ENCODE data around the gene GOLGB1.
"Not testable (repeated sequence)": the region's sequence is repeated elsewhere in the genome, so short reads cannot be mapped to it uniquely, and the experiment has no call there.

Gene GOLGB1

DNA sequence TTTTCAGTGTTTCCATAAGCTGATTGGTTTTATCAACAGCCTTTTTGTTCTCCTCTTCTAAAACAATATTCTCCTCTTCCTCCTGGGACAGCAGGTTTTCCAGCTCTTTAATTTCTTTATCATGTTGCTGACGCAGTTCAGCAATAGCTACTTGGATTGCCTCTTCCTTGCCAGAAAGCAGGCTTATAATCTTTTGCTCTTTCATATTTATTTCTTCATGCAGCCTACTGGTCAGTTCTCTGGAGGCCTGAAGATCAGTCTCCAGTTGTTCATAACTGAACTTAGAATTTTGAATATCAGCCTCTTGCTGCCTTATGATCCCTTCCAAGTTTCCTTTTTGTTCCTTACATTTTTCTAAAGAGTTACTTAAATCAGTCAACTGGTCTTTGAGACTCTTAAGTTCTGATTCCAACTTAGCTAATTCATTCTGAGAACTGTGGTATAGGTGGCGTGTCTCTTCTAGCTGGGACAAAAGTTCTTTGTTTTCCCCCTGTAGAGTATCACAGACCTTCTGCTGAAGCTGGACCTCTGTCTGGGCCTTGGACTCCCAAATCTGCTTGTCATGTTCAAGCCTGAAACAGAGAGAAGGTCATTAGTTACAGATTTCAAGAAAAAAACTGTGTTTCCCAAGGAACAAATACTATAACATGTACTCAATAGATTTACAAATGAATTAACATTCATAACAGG lies 57.4 kb downstream of the GOLGB1 start:
- DNase-seq (ENCODE audit: low read depth, low spot score), result no peak

DNA sequence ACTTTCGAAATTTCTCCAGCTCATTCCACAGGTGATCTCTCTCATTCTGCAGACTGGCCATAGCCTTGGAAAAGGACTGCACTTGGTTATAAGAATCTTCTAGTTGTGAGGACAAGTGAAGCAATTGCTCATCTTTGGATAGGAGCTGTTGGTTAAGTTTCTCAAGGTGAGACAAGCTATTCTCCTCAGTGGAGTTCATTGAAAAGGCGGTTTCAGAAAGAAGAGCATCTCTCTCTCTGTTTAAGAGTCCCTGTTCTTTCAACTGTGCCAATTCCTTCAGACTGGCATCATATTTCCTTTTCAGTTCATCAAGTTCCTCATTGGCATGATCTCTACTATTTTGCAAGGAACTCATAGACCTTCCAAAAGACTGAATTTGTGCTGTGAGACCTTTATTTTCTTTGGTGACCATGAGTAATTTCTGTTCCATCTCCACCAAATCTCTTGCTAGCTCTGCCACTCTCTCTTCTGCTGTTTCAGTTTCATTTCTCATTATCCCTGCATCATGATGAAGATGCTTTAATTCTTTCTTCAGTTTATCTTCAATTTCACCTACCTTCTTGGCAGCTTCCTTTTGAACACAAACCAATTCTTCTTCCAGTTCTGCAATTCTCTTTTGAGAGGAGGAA lies 58.6 kb downstream of the GOLGB1 start:
- no peak for DNase-seq (ENCODE audit: low read depth, low spot score)

DNA sequence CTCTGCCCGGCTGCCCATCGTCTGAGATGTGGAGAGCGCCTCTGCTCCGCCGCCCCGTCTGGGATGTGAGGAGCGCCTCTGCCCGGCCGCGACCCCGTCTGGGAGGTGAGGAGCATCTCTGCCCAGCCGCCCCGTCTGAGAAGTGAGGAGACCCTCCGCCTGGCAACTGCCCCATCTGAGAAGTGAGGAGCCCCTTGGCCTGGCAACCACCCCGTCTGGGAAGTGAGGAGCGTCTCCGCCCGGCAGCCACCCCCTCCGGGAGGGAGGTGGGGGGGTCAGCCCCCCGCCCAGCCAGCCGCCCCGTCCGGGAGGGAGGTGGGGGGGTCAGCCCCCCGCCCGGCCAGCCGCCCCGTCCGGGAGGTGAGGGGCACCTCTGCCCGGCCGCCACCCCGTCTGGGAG lies 60.8 kb downstream of the GOLGB1 start:
- DNase-seq (ENCODE audit: low read depth, low spot score), result not testable (repeated sequence)

DNA sequence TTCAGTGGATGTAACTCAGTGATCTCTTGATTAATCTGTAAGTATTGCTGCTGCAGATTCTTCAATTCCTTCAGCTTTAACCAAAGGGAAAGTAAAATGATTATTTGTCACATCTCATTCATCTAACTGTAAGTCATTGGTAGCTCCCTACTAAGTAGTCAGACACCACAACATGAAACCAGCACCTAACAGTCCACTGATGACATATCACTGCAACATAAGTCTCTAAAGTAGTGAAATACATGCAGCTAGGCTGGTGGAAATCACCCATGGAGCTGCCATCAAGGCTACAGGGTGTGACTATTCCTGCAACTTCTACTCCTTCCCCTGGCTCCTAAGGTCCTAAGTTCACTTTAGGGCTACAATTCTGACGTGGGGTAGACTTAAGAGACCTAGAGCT lies 67.7 kb downstream of the GOLGB1 start:
- no peak for DNase-seq (ENCODE audit: low read depth, low spot score)

DNA sequence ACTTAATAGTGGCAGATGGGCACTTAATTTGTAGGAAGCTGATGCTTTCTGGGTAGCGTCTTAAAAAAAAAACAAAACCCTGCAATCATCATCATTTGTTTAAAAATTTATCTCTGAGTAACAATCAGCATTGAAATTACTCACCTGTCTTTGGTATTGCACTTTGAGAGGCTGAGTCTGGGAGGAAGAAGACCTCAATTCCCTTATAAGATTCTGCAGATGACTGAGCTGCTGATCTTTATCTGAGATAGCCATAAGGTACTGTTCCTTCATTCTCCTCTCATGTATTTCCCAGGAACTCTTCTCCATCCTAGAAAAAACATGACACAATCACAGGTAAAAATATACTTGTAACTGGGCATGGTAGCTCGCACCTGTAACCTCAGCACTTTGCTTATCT lies 72.4 kb downstream of the GOLGB1 start:
- DNase-seq (ENCODE audit: low read depth, low spot score), result no peak

DNA sequence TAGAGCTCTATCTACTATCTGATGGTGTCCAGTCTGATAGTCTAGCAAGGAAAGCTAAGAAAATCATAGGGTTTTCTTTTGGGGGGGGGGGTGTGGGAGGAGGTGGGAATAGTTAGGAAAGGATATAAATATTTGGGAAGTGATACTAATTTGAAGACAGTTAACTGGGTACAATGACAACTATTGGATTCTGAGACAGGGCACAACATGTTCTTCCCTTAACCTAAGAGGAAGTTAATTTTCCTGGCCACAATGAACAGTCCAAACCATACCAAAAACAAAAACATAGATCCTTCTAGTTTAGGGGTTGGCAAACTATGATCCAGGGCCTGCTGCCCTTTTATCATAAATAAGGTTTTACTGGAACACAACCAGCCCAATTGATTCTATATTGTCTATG lies 78.9 kb downstream of the GOLGB1 start:
- no peak for DNase-seq (ENCODE audit: low read depth, low spot score)

DNA sequence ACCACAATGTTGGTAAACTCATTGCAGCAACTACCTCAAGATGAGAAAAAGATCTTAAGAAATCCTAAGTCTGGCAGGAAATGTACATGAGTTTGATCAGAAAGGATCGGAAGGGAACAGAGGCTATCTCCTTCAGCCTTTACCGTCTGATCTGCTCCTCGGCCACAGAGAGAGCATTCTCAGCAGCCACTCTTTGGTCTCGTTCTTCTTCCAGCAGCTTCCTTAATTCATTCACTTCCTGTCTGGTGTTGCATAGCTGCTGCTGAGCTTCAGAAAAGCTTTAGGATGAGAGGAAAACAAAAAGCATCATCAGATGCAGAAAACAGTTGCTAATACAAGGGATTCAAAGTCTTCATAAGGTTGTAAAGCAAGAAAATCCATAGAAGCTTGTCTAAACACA lies 82.2 kb downstream of the GOLGB1 start:
- DNase-seq (ENCODE audit: low read depth, low spot score), result no peak

DNA sequence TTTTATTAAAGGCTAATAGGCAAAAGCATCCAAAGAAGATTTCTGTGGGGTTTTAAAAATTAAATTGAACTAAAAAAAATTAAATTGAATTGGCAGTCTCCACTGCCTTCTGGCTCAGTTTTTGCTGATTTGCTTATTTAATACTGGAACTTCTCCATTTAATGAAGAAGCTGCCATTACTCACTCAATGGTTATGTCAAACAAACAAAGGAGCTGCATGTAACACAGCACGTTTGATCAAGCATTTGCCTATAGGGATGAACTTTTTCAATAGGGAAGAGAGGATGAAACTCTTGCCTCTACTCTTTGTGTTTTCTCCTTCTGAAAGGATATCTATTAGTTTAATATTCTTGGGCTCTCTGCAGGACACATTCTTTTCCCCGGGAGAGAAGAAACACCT lies 84.1 kb downstream of the GOLGB1 start:
- no peak for DNase-seq (ENCODE audit: low read depth, low spot score)

DNA sequence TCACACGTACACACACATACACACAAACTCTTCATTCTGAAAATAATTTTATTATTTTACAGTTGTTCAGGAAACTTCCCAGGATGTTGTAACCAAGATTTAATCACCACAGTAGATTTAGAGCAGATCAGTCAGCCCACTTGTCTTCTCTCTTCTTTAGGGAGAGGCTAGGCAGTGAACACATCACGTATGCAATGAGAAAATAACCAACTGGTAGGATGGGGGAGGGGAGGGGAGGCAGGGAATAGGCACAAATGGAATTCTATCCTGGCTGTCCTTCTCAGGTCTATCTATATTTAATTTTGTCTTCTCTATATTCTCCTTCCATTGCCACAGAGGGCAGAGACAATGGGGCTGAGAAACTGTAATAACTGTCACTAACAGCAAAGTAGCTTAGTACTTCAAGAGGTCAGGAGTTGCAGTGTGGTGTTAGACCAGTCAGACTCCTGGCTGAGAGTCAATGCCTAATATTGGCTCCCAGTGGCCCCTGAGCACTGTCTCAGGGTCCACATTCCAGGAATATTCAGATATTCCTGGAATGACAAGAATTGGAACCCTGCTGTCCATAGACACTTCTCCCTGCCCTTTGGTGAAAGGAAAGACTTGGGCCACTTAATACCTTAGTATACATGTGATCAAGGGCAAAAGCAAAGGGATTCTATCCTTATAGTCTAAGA lies 86.2 kb downstream of the GOLGB1 start:
- no peak for DNase-seq (ENCODE audit: low read depth, low spot score)

DNA sequence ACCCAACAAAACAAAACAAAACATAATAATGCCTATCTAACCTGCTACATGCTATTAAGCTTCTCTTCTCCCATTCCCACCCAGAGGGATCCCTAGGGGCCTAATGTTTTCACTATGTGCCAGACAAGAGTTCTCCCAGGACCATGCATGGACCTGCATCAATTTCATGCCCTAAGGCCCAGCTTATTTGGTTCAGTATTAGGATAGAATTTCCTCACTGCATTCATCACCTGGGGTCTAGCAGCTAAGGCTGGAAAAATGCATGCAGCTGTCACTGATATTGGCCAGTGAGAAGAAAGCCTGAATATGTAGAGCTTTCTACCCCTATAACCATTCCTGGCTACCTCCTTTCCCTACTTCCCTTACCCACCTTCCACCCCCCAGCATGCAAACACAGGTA lies 86.8 kb downstream of the GOLGB1 start:
- no peak for DNase-seq (ENCODE audit: low read depth, low spot score)

DNA sequence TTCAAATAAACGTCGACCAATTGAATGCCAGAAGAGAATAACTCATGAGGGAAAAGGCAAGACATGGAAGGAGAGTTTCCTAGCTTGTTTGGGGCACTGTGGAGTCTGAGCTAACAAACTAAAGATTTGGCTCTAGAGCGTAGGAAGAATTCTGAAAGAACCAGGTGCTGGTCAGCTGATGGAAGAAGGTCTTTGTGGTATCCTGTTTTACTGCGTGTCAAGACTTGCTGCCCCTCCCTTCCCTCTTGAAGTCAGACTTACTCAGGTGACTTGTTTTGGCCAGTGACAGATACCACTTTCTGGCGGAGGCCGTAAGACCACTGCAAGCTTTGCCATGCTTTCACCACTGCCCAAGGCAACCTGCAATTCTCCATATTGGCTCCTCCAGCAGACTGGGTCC lies 88.2 kb downstream of the GOLGB1 start:
- no peak for DNase-seq (ENCODE audit: low read depth, low spot score)

DNA sequence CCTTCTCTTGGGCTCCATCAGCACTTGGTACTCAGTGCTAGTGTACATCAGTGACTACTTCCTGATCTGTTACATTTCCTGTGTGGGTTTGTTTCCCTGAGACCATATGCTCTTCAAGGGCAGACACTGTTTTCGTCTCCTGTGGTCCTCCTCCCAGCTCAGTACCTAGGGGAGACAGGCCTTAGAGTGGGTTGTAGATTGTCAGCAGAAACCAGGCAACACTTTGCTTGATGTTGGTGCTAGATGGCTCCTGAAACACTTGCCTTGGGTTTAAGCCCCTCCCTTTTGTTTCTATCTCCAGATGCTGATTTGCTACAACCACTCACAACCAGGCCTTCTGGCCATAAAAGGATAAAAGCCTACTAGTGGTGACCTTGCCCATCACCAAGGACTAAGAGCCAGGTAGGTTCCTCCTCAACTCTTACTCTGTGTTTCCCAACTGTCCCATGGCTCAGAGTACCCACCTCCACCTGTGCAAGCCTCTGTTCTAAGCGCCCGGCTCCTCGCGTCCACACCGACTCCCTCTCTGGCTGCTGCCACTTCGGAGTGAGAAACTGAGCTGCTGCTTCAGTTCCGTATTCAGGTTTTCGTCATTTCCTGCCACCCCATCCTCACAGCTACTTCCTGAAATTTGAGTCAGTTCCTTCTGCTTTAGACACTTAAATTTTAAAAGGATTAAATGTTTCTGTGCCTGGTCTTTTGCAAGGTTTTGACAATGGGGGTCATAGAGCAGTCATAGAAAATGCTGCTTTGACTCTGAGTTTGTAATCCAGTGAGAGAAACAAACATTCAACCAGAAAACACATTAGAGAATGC lies 89.0 kb downstream of the GOLGB1 start, which contains the start of gene HCLS1:
Gene HCLS1, minus strand, starts transcription at position 548 of the 816 bp plus-strand sequence. CDS start 2,556 bp downstream, outside the sequence.
- DNase-seq (ENCODE audit: low read depth, low spot score), result no peak

DNA sequence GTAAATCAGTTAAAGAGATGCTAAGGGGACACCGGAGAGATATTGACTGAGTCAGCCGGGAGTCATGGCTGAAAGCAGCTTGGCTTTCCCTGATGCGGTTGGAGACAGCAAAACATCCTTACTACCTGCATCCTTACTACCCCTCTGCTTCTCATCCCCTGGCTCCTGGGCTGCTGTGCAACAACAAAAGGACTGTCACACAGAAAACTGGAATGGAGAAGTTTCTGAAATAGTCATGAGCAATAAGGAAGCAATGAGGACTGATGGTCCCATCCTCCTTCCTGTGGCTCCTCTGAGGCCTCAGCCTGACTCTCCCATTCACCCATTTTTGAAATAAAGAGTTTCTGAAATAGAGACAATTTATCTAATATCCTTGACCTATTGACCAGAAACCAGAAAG lies 90.0 kb downstream of the GOLGB1 start:
- no peak for DNase-seq (ENCODE audit: low read depth, low spot score)

DNA sequence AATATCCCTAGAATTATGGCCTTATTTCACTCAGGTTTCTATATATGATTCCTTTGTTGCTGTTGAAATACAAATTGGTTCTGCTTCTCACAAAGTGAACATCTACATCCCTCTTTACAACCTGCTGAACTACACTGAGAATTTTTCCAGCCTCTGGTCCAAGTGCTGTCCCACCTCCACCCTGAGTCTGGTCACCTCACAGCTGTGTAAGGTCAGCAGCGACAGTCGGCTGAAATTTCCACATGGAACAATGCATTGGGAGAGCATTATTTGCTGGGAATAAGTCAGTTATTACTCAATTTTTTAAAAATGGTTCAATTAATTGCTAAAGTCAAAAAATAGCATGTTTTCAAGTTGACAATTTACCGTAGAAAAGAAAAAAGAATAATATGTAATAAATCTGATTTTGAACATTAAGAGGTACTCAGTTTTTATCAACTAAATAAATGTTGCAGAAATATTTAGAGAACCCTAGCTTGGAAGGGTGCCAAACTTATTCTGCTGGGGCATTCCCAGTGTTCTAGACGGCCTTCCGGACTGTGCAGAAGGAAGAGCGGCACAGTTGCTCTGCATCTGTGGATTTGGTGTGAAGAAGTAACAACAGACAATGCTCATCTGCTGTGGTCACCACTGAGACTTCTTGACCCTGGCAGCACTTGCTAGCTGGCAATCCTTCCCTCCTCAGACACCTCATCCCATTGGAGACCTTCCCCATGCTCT lies 90.7 kb downstream of the GOLGB1 start:
- no peak for DNase-seq (ENCODE audit: low read depth, low spot score)

DNA sequence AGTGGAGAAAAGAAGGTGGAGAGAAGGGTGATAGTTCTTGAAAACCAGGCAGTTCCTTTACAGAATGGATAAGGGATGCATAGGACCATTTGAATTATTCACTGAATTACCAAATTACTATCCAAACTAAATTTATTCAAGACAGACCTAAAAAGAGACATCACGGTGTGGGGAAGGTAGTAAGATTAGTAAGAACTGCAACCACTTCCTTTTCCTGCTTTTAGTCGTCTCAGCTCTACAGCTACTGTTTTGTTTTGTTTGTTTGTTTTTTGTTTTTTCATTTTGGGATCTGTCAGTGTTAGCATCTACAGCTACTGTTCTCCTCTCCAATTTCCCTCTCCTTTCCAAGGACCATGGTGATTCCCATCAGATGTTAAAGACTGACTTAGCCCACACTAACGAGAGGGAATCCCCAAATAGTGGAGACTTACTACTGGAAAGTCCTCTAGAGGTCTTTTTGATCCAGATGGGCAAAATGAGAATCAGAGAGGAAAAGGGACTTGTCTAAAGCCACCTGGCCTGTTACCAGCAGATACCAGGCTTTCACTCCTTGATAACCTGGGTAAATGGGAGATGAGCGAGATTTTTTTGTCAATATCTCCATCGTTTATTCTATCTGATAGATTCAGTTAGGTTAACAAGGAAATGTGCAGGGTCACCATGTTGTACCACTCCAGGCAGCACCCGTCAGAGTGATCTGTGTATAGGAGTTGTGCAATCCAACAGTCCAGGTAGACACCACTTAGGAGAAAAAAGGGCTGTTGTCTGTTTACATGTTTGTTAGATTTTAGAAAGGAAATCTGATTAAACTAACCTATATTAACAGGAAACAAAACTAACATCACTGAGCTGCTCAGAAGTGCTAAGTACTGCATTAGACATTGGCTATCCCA lies 94.8 kb downstream of the GOLGB1 start:
- no peak for DNase-seq (ENCODE audit: low read depth, low spot score)

DNA sequence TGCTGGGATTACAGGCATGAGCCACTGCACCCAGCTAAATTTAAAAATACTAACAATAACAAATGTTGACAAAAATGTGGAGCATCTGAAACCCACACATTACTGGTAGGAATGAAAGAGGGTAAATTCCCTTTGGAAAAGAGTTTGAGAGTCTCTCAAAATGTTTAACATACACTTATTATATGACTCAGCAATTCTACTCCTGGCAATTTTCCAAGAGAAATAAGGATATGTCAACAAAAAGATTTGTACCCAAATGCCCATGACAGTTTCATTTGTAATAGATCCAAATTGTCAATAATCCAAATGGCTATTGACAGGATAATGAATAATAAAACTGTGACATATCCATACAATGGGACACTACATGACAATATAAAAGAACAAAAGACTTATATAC lies 97.9 kb downstream of the GOLGB1 start:
- no peak for DNase-seq (ENCODE audit: low read depth, low spot score)

DNA sequence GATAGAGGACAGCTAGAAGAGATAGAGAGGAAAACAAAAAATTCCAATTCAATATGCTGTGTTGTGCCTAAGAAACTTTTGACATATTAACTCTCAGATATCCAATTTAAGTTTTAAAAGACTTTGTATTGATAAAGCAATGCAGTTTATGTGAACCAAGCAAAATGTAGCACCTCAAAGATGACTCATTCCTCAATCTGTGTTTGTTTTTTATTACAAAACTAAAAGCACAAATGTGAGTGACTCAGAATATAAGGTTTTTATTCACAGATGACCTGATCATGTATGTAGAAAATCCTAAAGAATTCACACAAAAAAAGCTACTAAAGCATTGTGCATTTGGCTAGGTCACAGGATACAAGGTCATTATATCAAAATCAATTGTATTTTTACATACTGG lies 99.9 kb downstream of the GOLGB1 start:
- no peak for DNase-seq (ENCODE audit: low read depth, low spot score)

DNA sequence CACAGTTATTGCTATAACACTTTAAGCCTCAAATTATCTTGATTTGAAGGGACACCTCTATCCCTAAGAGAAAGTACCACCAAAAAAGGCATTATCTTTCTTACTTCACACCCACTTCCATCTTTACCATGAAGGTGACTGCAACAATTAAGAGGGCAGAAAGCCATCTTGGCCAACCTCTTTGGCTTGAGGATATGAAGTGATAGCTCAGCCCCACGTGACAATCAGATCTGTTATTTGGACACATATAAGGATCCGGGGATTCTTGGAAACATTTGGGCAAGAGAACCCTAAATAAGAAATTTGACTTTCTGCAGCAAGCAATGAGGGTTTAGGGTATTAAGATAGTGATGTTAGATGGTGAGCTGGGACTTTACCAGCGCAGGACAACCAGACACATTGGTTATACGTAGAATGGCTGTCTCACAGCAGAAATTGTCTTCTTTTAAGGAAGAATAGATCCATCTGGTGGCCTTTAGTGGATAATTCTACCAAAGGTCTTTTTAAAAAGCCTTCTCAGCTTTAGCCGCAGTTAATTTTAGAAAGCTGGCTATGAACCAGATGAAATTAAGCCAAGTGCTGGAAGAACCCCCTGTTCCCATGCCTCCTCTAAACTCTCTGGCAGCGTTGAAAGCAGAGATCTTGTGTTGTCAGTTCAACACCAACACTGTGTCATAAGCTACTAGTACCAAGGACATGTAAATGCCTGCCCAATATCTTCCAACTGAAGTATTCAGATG lies 101.2 kb downstream of the GOLGB1 start:
- DNase-seq (ENCODE audit: low read depth, low spot score), result no peak

DNA sequence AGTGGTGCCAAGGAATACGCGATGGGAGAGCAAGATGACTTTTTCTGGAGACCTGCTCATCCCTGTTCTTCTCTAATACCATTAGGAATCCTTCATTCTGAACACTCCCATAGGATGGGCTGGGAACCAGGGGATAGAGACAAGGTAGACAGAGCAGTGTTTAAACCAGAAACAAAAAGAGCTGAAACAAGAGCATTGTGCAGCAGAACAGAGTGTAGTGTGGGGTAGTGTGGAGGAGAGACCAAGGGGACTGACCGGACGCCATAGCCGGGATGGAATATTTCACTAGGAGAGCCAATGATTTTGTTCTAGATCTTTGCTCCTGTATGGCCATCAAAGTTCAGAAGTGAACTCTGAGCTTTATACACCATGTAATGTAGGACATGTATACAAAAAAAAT lies 104.5 kb downstream of the GOLGB1 start:
- DNase-seq (ENCODE audit: low read depth, low spot score), result no peak
